ENCODE data around the gene CD300LG. TPM values are rescaled to one million over a fixed set of nuclear protein-coding genes. Genes with fewer than 3 reads are reported as not detected.

Gene CD300LG
- total and polyA plus RNA-seq, 9 donors, result 0.13 to 6.8 (median 2.1) TPM

- no peaks in the 10 kb centered on the region for H3K9me3 ChIP-seq
- peaks cover 2% of the 10 kb centered on the region for H3K4me1 ChIP-seq (ENCODE audit: insufficient read depth)
- H3K27ac ChIP-seq, result no peak overlapping the region
- no peak overlapping the region for H3K4me3 ChIP-seq
- TF ChIP-seq, protein P1, sequence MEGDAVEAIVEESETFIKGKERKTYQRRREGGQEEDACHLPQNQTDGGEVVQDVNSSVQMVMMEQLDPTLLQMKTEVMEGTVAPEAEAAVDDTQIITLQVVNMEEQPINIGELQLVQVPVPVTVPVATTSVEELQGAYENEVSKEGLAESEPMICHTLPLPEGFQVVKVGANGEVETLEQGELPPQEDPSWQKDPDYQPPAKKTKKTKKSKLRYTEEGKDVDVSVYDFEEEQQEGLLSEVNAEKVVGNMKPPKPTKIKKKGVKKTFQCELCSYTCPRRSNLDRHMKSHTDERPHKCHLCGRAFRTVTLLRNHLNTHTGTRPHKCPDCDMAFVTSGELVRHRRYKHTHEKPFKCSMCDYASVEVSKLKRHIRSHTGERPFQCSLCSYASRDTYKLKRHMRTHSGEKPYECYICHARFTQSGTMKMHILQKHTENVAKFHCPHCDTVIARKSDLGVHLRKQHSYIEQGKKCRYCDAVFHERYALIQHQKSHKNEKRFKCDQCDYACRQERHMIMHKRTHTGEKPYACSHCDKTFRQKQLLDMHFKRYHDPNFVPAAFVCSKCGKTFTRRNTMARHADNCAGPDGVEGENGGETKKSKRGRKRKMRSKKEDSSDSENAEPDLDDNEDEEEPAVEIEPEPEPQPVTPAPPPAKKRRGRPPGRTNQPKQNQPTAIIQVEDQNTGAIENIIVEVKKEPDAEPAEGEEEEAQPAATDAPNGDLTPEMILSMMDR (IDR thresholded peaks at IDR 0.05), result no peak
- no peak for TF ChIP-seq EP300 (IDR thresholded peaks at IDR 0.05)
- DNase-seq, result peak in 1 of 5 donors; percentile 52
- intact Hi-C loops (cut with DNase I), result no loop called here
- WGBS, 3 donors, result 81 to 85% (median 82%) methylated on average over 20 of the region's 20 CpGs
- no peaks in the 10 kb centered on the region for H3K27me3 ChIP-seq
- no peaks in the 10 kb centered on the region for H3K36me3 ChIP-seq
These were observed 33.5 kb downstream of the CD300LG start for GRCh38 chr17:43880420-43880991.

GRCh38 chr17:43881181-43881580, 34.2 kb downstream of the CD300LG start:
- H3K27ac ChIP-seq, result no peak overlapping the region
- WGBS, 3 donors, result 92 to 96% (median 94%) methylated on average over 12 of the region's 12 CpGs
- DNase-seq, result no peak
- no peaks in the 10 kb centered on the region for H3K9me3 ChIP-seq
- H3K36me3 ChIP-seq, result no peaks in the 10 kb centered on the region
- H3K4me1 ChIP-seq (ENCODE audit: insufficient read depth), result peaks cover 2% of the 10 kb centered on the region
- H3K27me3 ChIP-seq, result no peaks in the 10 kb centered on the region
- intact Hi-C loops (cut with DNase I), result no loop called here
- TF ChIP-seq, protein P1 (IDR thresholded peaks at IDR 0.05), result no peak
- TF ChIP-seq POLR2A (IDR thresholded peaks at IDR 0.05) (no peak), EP300 (IDR thresholded peaks at IDR 0.05) (no peak)
- H3K4me3 ChIP-seq, result no peak overlapping the region

GRCh38 chr17:43881758-43882505, 35.0 kb downstream of the CD300LG start:
- TF ChIP-seq, protein P1 (IDR thresholded peaks at IDR 0.05), result no peak
- TF ChIP-seq EP300 (IDR thresholded peaks at IDR 0.05), result no peak
- TF ChIP-seq POLR2A (IDR thresholded peaks at IDR 0.05), result no peak
- Histone ChIP-seq H3K27ac (no peak overlapping the region), H3K27me3 (no peaks in the 10 kb centered on the region), H3K4me3 (no peak overlapping the region), H3K4me1 (ENCODE audit: insufficient read depth) (peaks cover 2% of the 10 kb centered on the region), H3K36me3 (no peaks in the 10 kb centered on the region), H3K9me3 (no peaks in the 10 kb centered on the region)
- DNase-seq, result no peak
- 89 to 93% (median 91%) methylated on average over 27 of the region's 27 CpGs for WGBS, 3 donors
- intact Hi-C loops (cut with DNase I), result no loop called here

DNA sequence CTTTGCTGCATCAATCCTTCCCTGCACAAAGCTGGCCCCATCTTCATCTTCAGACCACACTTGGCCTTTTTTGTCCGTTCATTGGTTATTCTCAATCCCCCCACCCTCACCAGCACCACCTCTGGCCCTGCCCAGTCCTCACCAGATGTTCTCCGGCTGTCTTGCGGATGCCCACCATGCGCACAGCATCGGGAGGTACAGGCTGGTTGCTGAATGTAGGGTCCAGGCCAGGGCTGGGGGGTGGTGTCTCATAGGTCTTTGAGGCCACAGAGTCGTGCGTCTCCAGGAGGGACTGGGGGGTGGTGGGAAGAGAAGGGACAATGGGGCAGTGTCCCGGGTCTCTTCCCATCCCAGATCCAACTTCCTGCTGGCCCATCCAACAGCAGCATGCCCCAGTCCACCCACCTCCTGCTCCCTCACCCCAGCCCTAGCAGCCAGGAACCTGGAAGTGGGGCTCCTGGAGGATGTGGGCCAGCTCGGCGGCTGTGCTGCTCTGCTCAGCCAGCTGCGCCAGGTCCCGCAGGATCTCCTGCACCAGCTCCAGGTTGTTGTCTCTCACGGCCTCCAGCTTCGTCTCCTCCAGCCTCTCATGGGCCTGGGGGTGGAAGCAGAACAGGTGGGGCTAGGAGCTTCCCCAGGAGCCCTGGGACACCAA, 35.9 kb downstream of the CD300LG start:
- intact Hi-C loops (cut with DNase I), result no loop called here
- Histone ChIP-seq H3K27ac (no peak overlapping the region), H3K4me1 (ENCODE audit: insufficient read depth) (peaks cover 2% of the 10 kb centered on the region), H3K4me3 (no peak overlapping the region), H3K9me3 (no peaks in the 10 kb centered on the region), H3K36me3 (no peaks in the 10 kb centered on the region), H3K27me3 (no peaks in the 10 kb centered on the region)
- 88 to 92% (median 88%) methylated on average over 12 to 14 of the region's 14 CpGs for WGBS, 3 donors
- no peak for DNase-seq
- TF ChIP-seq, protein P1 (IDR thresholded peaks at IDR 0.05), result no peak
- no peak for TF ChIP-seq EP300 (IDR thresholded peaks at IDR 0.05)
- TF ChIP-seq POLR2A (IDR thresholded peaks at IDR 0.05), result no peak

Data from ovary (tissue), 9 donors.